Smooth muscle cell (in vitro differentiated cells): ENCODE results near the gene COL27A1. TPM values are rescaled to one million over a fixed set of nuclear protein-coding genes. Genes with fewer than 3 reads are reported as not detected.

Experiments used
- DNase-seq: peaks from one replicate; lab custom pipeline; 2025; ENCODE audit not compliant: unreplicated experiment; lab: John Stamatoyannopoulos, UW
- H2AFZ ChIP-seq: fragments of 200-600 bp; sonication (generic); 2 replicates; pipeline ENCODE4 v1.6.0; 2016; ENCODE audit warnings: antibody characterized with exemption, low read depth, mild to moderate bottlenecking
- H3F3A ChIP-seq: fragments of 200-600 bp; sonication (generic); 2 replicates; pipeline ENCODE4 v1.6.0; 2017; ENCODE audit warnings: antibody characterized with exemption, low read depth
- H3K27ac ChIP-seq: fragments of 200-600 bp; sonication (generic); 2 replicates; pipeline ENCODE4 v1.5.1; 2016; ENCODE audit warnings: low read depth, mild to moderate bottlenecking
- H3K27me3 ChIP-seq: fragments of 200-600 bp; sonication (generic); 2 replicates; pipeline ENCODE4 v1.6.1; 2016; ENCODE audit warnings: low read depth, mild to moderate bottlenecking
- H3K36me3 ChIP-seq: fragments of 200-600 bp; sonication (generic); 2 replicates; pipeline ENCODE4 v1.5.1; 2016; ENCODE audit warnings: low read depth
- H3K4me1 ChIP-seq: fragments of 200-600 bp; sonication (generic); 2 replicates; pipeline ENCODE4 v1.5.1; 2016; ENCODE audit warnings: low read depth
- H3K4me2 ChIP-seq: fragments of 200-600 bp; sonication (generic); 2 replicates; pipeline ENCODE4 v1.6.0; 2016; ENCODE audit warnings: mild to moderate bottlenecking
- H3K4me3 ChIP-seq: fragments of 200-600 bp; sonication (generic); 2 replicates; pipeline ENCODE4 v1.5.1; 2016; ENCODE audit warnings: mild to moderate bottlenecking
- H3K79me2 ChIP-seq: fragments of 200-600 bp; sonication (generic); 2 replicates; pipeline ENCODE4 v1.6.0; 2016; ENCODE audit warnings: low read depth, mild to moderate bottlenecking
- H3K9ac ChIP-seq: fragments of 200-600 bp; sonication (generic); 2 replicates; pipeline ENCODE4 v1.6.0; 2016; ENCODE audit warnings: low read depth
- H3K9me3 ChIP-seq: fragments of 200-600 bp; sonication (generic); replicated peaks from 2 replicates; pipeline ENCODE4 v1.5.1; 2016; ENCODE audit warnings: low read depth
- H4K20me1 ChIP-seq: fragments of 200-600 bp; sonication (generic); 2 replicates; pipeline ENCODE4 v1.6.0; 2016; ENCODE audit warnings: low read depth
- WGBS: methylation state at CpG from one replicate; pipeline ENCODE4 v1.1.7; 2016; ENCODE audit warnings: low lambda C conversion rate; 5-methylcytosine and 5-hydroxymethylcytosine counted together
- polyA plus RNA-seq: library from polyadenylated mRNA; unstranded; fragments of >200 nt; fragmentation: Nextera tagmentation; extraction: Ambion mirVana; gene quantifications from 2 replicates; pipeline ENCODE4 v1.2.1, GENCODE V29; 2016
- total RNA-seq: library from RNA; depleted of rRNA; stranded (reverse); fragments of >200 nt; gene quantifications from 2 replicates; pipeline ENCODE4 v1.2.3, GENCODE V29; 2014
- TF ChIP-seq, protein P1 (sequence below): fragments of 200-600 bp; sonication (generic); IDR thresholded peaks from 2 replicates; pipeline ENCODE4 v1.5.1; 2017; ENCODE audit warnings: borderline replicate concordance, mild to moderate bottlenecking, antibody characterized with exemption; ENCODE audit not compliant: insufficient read depth, poor library complexity, severe bottlenecking

COL27A1 gene
- total and polyA plus RNA-seq, 2 experiments from 2014 or later: 18.1 to 19.9 TPM

DNA sequence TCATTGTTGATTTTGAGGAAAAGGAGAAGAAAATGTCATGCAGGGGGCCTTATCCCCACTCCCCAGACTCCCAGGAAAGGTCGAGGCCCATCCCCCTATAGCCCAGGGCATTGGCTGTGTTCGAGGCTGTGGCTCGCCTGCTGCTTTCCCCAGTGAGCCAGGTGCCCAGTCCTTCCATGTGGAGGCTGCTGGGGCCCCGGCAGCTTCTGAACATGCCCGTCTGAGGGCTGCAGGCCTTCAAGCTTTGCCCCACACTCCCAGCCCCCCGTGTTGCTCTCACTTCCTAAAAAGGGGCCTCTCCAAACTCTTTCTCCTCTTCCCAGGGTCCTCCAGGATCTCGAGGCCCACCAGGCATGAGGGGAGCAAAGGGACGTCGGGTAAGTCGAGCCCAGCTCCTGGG, 102.9 kb downstream of the COL27A1 start:
- no peak overlapping the region for H3K27ac ChIP-seq
- H3K36me3 ChIP-seq: no peaks in the 10 kb centered on the region
- H3K27me3 ChIP-seq: no peaks in the 10 kb centered on the region
- H3K9me3 ChIP-seq: no peaks in the 10 kb centered on the region
- H2AFZ ChIP-seq: no peak overlapping the region
- H4K20me1 ChIP-seq: no peaks in the 10 kb centered on the region
- H3K4me2 ChIP-seq: no peak overlapping the region
- H3K4me1 ChIP-seq: no peaks in the 10 kb centered on the region
- H3F3A ChIP-seq: no peaks in the 10 kb centered on the region
- 95% methylated on average over 10 of the region's 10 CpGs for WGBS
- H3K4me3 ChIP-seq: no peak overlapping the region
- no peak overlapping the region for H3K9ac ChIP-seq
- DNase-seq: no peak
- no peaks in the 10 kb centered on the region for H3K79me2 ChIP-seq
- TF ChIP-seq, protein P1, sequence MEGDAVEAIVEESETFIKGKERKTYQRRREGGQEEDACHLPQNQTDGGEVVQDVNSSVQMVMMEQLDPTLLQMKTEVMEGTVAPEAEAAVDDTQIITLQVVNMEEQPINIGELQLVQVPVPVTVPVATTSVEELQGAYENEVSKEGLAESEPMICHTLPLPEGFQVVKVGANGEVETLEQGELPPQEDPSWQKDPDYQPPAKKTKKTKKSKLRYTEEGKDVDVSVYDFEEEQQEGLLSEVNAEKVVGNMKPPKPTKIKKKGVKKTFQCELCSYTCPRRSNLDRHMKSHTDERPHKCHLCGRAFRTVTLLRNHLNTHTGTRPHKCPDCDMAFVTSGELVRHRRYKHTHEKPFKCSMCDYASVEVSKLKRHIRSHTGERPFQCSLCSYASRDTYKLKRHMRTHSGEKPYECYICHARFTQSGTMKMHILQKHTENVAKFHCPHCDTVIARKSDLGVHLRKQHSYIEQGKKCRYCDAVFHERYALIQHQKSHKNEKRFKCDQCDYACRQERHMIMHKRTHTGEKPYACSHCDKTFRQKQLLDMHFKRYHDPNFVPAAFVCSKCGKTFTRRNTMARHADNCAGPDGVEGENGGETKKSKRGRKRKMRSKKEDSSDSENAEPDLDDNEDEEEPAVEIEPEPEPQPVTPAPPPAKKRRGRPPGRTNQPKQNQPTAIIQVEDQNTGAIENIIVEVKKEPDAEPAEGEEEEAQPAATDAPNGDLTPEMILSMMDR: no peak

DNA sequence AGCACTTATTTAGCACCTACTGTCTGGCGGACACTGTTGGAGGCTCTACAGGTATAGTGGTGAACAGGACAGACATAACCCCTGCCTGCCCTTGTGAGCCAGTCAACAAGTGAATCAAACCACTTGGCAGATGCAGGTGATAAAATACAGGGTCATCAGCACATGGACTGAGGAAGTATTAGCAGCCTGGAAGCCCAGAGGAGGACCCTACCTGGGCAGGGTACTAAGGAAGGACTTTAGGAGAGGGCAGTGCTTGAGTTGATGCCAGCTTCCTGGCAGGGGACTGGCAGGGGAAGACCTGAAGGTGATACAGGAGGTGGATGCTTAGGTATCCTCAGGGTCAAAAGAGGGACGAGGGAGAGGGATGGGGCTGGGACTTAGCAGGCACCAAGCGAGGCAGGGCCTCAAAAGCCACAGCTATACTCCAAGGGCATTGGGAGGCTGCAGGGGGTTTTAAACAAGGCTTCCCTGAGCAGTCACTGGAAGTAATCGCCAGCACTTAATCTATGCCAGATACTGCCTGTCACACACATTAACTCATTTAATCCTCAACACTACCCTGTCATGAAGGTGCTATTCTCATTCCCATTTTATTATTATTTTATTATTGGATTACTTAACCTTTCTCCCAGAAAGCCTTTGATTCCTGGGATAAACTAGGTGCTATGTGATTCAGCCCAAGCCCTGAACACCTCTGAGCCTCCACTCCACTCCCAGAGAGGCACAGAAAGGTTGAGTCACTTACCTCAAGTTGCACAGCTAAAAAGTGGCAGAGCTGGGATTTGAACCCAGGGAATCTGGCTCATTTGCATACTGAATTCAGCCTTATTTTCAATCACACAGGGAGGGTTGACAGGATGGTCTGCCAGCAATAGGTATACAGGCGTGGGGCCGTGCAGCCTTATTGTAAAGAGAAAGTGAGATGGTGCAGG, 103.8 kb downstream of the COL27A1 start:
- no peaks in the 10 kb centered on the region for H3K9me3 ChIP-seq

DNA sequence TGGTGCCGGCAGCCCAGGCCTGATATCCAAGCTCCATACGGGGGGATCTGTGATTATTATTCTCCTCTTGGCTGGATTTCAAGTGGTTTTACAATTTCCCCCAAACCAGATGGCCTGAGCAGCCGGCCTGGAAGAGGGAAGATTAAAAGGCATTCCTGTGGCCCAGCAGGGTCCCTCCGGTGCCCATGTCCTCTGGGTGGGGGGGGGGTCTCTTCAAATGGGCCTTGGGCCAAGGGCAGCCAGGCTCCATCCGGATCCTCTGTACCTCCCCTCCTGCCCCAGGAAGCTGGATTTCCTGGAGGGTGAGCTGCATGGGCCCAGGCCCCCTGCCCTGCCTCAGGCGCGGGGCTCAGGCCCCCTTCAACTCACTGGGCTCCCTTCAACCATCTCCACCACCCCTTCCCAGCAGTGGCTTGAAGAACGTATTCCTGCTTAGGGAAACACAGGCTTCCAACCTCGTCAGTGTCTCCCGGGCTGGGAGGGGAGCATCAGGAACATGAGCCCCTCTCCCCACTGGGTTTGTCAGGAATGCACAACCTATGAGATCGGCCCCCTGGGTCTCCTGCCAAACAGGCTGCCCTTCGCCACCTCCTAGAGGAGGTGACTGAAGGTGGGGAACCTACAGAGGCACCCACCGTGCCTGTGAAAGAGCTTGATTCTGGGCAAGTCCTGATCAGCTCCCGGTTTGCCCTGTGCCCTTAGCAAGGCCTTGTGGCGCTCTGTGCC, 104.6 kb downstream of the COL27A1 start:
- no peak overlapping the region for H2AFZ ChIP-seq
- H4K20me1 ChIP-seq: no peaks in the 10 kb centered on the region
- no peak overlapping the region for H3K9ac ChIP-seq
- no peaks in the 10 kb centered on the region for H3K27me3 ChIP-seq
- no peaks in the 10 kb centered on the region for H3F3A ChIP-seq
- no peak overlapping the region for H3K4me2 ChIP-seq
- no peaks in the 10 kb centered on the region for H3K36me3 ChIP-seq
- H3K79me2 ChIP-seq: no peaks in the 10 kb centered on the region
- H3K9me3 ChIP-seq: no peaks in the 10 kb centered on the region
- DNase-seq: no peak
- WGBS: 48% methylated on average over 15 of the region's 15 CpGs
- TF ChIP-seq, protein P1: no peak
- H3K27ac ChIP-seq: no peak overlapping the region
- H3K4me3 ChIP-seq: no peak overlapping the region
- no peaks in the 10 kb centered on the region for H3K4me1 ChIP-seq

More for the DNA sequence above, 103.8 kb downstream of the COL27A1 start:
- DNase-seq: no peak
- no peak overlapping the region for H2AFZ ChIP-seq
- H4K20me1 ChIP-seq: no peaks in the 10 kb centered on the region
- no peaks in the 10 kb centered on the region for H3K36me3 ChIP-seq
- H3K27ac ChIP-seq: no peak overlapping the region
- H3K79me2 ChIP-seq: no peaks in the 10 kb centered on the region
- H3K27me3 ChIP-seq: no peaks in the 10 kb centered on the region
- H3K4me1 ChIP-seq: no peaks in the 10 kb centered on the region
- WGBS: 73% methylated on average over 6 of the region's 6 CpGs
- H3K4me2 ChIP-seq: no peak overlapping the region
- TF ChIP-seq, protein P1: no peak
- H3K4me3 ChIP-seq: no peak overlapping the region
- no peaks in the 10 kb centered on the region for H3F3A ChIP-seq
- no peak overlapping the region for H3K9ac ChIP-seq
